Measurements from ENCODE around the gene NECTIN1.

NECTIN1 gene

GRCh38 chr11:119671051-119671450 is 57.9 kb downstream of the NECTIN1 start:
- DNase-seq = no peak

- no peak for DNase-seq
Observed at GRCh38 chr11:119669487-119669886, 59.5 kb downstream of the NECTIN1 start.

GRCh38 chr11:119668676-119669075 is 60.3 kb downstream of the NECTIN1 start:
- no peak for DNase-seq

GRCh38 chr11:119666463-119667131 is 62.4 kb downstream of the NECTIN1 start:
- DNase-seq = no peak

GRCh38 chr11:119666061-119666460 is 62.9 kb downstream of the NECTIN1 start:
- no peak for DNase-seq

- no peak for DNase-seq
Observed at GRCh38 chr11:119664701-119665420, 64.1 kb downstream of the NECTIN1 start.

GRCh38 chr11:119664063-119664572 is 64.9 kb downstream of the NECTIN1 start:
- no peak for DNase-seq

GRCh38 chr11:119663279-119663678 is 65.7 kb downstream of the NECTIN1 start:
- no peak for DNase-seq

GRCh38 chr11:119661226-119661625 is 67.8 kb downstream of the NECTIN1 start:
- no peak for DNase-seq

- no peak for DNase-seq
Observed at GRCh38 chr11:119659971-119660723, 68.9 kb downstream of the NECTIN1 start.

- no peak for DNase-seq
Observed at GRCh38 chr11:119652907-119653659, 75.9 kb downstream of the NECTIN1 start.

- no peak for DNase-seq
Observed at GRCh38 chr11:119651802-119652584, 77.0 kb downstream of the NECTIN1 start.

GRCh38 chr11:119650251-119650650 is 78.7 kb downstream of the NECTIN1 start:
- no peak for DNase-seq

GRCh38 chr11:119647254-119647653 is 81.7 kb downstream of the NECTIN1 start:
- DNase-seq = no peak

GRCh38 chr11:119645018-119645417 is 84.0 kb downstream of the NECTIN1 start:
- DNase-seq = no peak

- DNase-seq = no peak
Observed at GRCh38 chr11:119644502-119644901, 84.5 kb downstream of the NECTIN1 start.

GRCh38 chr11:119643876-119644225 is 85.1 kb downstream of the NECTIN1 start:
- DNase-seq = no peak

- DNase-seq = no peak
Observed at GRCh38 chr11:119643212-119643875, 85.7 kb downstream of the NECTIN1 start.

- no peak for DNase-seq
Observed at GRCh38 chr11:119641983-119642745, 86.8 kb downstream of the NECTIN1 start.

GRCh38 chr11:119640541-119640940 is 88.5 kb downstream of the NECTIN1 start:
- DNase-seq = no peak

Measured in NCI-H1694 (cell line).